Aorta (tissue), 5 donors: ENCODE measurements around the gene SLC44A3. TPM values are rescaled to one million over a fixed set of nuclear protein-coding genes. Genes with fewer than 3 reads are reported as not detected.

ENCODE experiments used
- ATAC-seq: fragments of 200-7000 bp; cut with Tn5 transposase; one replicate; pipeline ENCODE4 v1.9.1; 2022; ENCODE audit warnings: moderate library complexity; ENCODE audit not compliant: low FRiP score
- DNase-seq, 2 donors: peaks; one replicate each; pipeline ENCODE4 v3.0.0-alpha.2; 2020
- H3K27ac ChIP-seq, 2 donors: one replicate each; pipeline ENCODE4 v1.5.1; 2013; ENCODE audit warnings: low read length in 2 of 2, mild to moderate bottlenecking in 2 of 2, moderate library complexity in 2 of 2, control low read depth in 1 of 2, inconsistent platforms in 1 of 2, low read depth in 1 of 2
- H3K27me3 ChIP-seq, 2 donors: one replicate each; pipeline ENCODE4 v1.6.1; 2013; ENCODE audit warnings: control low read depth in 1 of 2, low read length in 1 of 2, mild to moderate bottlenecking in 1 of 2, moderate library complexity in 1 of 2; ENCODE audit not compliant: insufficient read depth in 2 of 2, control insufficient read depth in 1 of 2
- H3K36me3 ChIP-seq, 2 donors: one replicate each; pipeline ENCODE4 v1.6.1; 2013; ENCODE audit warnings: control low read depth in 1 of 2, low read length in 1 of 2, mild to moderate bottlenecking in 1 of 2; ENCODE audit not compliant: insufficient read depth in 2 of 2, control insufficient read depth in 1 of 2
- H3K4me1 ChIP-seq, 2 donors: one replicate each; pipeline ENCODE4 v1.6.1; 2013; ENCODE audit warnings: low read length in 2 of 2, control low read depth in 1 of 2, mild to moderate bottlenecking in 1 of 2, moderate library complexity in 1 of 2; ENCODE audit not compliant: insufficient read depth in 2 of 2, control insufficient read depth in 1 of 2
- H3K4me3 ChIP-seq, 2 donors: one replicate each; pipeline ENCODE4 v1.5.1; 2013; ENCODE audit warnings: low read length in 2 of 2, control low read depth in 1 of 2, mild to moderate bottlenecking in 1 of 2
- H3K9me3 ChIP-seq: one replicate; pipeline ENCODE4 v1.6.1; 2013; ENCODE audit warnings: mild to moderate bottlenecking, low read length; ENCODE audit not compliant: control insufficient read depth
- WGBS, 2 donors: extraction: QIAGEN DNeasy Blood & Tissue Kit; methylation state at CpG; one replicate each; pipeline ENCODE4 v1.1.7; 2013; 5-methylcytosine and 5-hydroxymethylcytosine counted together
- intact Hi-C, 2 donors: fragments of 100-400 bp; cut with DNase I; formaldehyde crosslinking; loops; one replicate each; pipeline versions ENCODE4 v1.14.2 to v1.15.0; 2022
- polyA plus RNA-seq, 2 donors: library from polyadenylated mRNA; stranded (reverse); fragments of 200-250 nt; gene quantifications; one replicate each; pipeline ENCODE4 v1.2.3, GENCODE V29; 2013
- total RNA-seq, 2 donors: library from RNA; stranded (reverse); fragmentation: NEBNext Ultra II Directional; extraction: Animal tissue kit (Norgen Biotek cat#: 25700); gene quantifications; one replicate each; pipeline ENCODE4 v1.2.1, GENCODE V29; 2021
- donor health status: healthy with polysubstance abuse.
- donor health status: Bipolar disorder and iron deficiency.
- donor health status: DM: no; HTN: no; CAD: no.
- donor health status: DM: no; HTN: no; CAD: no.
- donor health status: DM: yes; HTN: yes; CAD: no.

SLC44A3 gene
- total and polyA plus RNA-seq, 4 donors: 2.3 to 7.2 (median 4.3) TPM

DNA sequence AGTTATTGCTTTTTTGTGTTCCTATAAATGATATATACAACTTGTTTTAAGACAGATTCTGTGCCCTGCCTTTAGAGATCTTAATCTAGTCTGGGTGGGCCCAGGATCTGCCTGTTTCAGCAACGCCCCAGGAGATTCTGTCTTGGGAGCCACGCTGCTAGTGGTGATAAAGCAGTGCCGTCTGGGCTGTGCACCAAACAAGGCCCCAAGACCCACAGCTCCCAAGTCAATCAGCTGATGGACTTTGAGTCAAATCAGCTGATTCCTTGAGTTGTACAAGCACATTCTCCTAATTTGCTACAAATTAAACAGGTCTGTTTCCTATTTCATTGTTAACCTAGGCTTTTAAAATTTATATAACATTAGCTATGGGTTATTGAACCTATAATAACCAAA lies 15.7 kb upstream of the SLC44A3 start:
- WGBS, 2 donors: 83 to 89% methylated on average over 3 of the region's 3 CpGs
- H3K4me1 ChIP-seq: no peaks in the 10 kb centered on the region
- intact Hi-C loops: loop anchor here in 1 of 2 donors (2.0 kb wide), 1 partner anchor 282 kb away; no protein-coding TSS in a partner anchor

DNA sequence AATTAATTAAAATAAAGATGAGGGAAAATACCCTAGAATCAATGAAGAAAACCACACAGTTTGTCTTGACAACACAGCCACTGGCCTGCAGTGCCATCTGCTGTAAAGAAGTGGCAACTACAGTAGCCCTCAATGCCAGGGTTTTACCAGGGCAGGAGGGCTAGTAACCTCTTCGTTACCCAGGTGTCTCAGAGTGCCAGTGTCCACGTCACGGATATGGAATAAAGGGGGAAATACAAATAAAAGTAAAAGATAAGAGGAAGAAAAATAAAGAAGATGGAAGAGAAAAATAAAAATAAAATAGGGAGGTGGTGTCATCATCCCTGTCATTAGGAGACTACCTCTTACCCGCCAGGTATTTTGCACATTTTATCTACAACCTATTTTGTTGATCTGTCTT lies 14.2 kb upstream of the SLC44A3 start:
- no peak overlapping the region for H3K27ac ChIP-seq
- no peaks in the 10 kb centered on the region for H3K27me3 ChIP-seq
- ATAC-seq: peak; percentile 80
- H3K36me3 ChIP-seq: no peaks in the 10 kb centered on the region
- no peak for DNase-seq
- WGBS, 2 donors: 11 to 20% methylated on average over 4 of the region's 4 CpGs
- no peaks in the 10 kb centered on the region for H3K4me1 ChIP-seq
- intact Hi-C loops: loop anchor here in 1 of 2 donors (2.0 kb wide), 2 partner anchors 283 to 325 kb away; no protein-coding TSS in a partner anchor
- H3K9me3 ChIP-seq: no peaks in the 10 kb centered on the region
- no peak overlapping the region for H3K4me3 ChIP-seq

More for the DNA sequence above, 15.7 kb upstream of the SLC44A3 start:
- no peak overlapping the region for H3K27ac ChIP-seq
- no peaks in the 10 kb centered on the region for H3K36me3 ChIP-seq
- H3K4me3 ChIP-seq: no peak overlapping the region
- H3K9me3 ChIP-seq: no peaks in the 10 kb centered on the region
- ATAC-seq (no peak), DNase-seq (no peak)
- no peaks in the 10 kb centered on the region for H3K27me3 ChIP-seq

DNA sequence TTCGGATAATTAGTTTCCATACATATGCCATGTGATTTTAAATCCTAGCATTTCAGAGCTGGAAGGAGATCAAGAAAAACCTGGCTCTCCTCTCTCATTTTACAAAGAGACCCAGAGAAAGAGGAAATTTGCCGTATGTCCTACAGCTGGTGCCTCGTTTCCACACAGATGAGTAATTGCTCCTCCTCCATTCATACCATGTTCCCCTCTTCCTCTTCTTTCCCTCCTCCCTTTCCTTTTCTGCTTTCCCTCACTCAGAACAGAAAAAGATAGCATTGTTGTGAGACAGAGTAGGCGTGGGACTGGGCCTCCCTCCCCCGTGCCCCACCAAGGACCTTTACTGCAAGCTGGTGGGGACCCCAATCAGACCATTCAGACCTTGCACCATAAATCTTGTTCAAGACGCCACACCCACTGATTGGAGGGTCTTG lies 13.7 kb upstream of the SLC44A3 start:
- Histone ChIP-seq H3K9me3 (no peaks in the 10 kb centered on the region), H3K4me3 (no peak overlapping the region), H3K36me3 (no peaks in the 10 kb centered on the region), H3K4me1 (no peaks in the 10 kb centered on the region), H3K27me3 (no peaks in the 10 kb centered on the region), H3K27ac (no peak overlapping the region)
- DNase-seq (no peak), ATAC-seq (no peak)
- intact Hi-C loops: loop anchor here in 1 of 2 donors (2.0 kb wide), 1 partner anchor 326 kb away; no protein-coding TSS in a partner anchor
- 47 to 52% methylated on average over 6 of the region's 6 CpGs for WGBS, 2 donors

DNA sequence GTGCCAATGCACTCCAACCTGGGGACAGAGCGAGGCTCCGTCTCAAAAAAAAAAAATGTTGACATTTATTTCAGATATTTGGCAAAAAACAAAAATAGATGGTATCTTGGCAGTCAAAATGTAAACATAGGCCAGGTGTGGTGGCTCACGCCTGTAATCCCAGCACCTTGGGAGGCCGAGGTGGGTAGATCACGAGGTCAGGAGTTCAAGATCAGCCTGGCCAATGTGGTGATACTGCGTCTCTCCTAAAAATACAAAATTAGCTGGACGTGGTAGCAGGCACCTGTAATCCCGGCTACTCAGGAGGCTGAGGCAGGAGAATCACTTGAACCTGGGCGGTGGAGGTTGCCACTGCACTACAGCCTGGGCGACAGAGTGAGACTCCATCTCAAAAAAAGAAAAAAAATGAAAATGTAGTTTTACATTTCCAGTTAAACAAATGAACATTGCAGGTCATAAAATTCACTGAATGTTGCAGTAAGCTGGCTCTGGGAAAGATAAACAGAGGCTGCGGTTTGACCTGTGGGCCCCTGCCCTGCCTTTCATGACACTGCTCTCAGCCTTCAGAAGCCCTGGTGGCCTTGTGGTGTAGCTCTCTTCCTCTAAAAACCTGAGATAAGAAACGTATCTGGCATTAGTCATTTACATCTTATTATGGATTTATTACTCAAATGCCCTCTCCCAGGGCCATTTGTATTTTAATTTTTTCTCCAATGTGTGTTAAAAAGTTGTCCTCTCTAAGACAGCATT lies 12.2 kb upstream of the SLC44A3 start:
- intact Hi-C loops: loop anchor here in 1 of 2 donors (2.0 kb wide), 1 partner anchor 327 kb away; no protein-coding TSS in a partner anchor
- H3K4me3 ChIP-seq: no peak overlapping the region
- H3K9me3 ChIP-seq: no peaks in the 10 kb centered on the region
- no peak overlapping the region for H3K27ac ChIP-seq
- ATAC-seq (no peak), DNase-seq (no peak)
- WGBS, 2 donors: 84 to 90% methylated on average over 12 of the region's 12 CpGs
- no peaks in the 10 kb centered on the region for H3K36me3 ChIP-seq
- H3K4me1 ChIP-seq: no peaks in the 10 kb centered on the region
- H3K27me3 ChIP-seq: no peaks in the 10 kb centered on the region

DNA sequence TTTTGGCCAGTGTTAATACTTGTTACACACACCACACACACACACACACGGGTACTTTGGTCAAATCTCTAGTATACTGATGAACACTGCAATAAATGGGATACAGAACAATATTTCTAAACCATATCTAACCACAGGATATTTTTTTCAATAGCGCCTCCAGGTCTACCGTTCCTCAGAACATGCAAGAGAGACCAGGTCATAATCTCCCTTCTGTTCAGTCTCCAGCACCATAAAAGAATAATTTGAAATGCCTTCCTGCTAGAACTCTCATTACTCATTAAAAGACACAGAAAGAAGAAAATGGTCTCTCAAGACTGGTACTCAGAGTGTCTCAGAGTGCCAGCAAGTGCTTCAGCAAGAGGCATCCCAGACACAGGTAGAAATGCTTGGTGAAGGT lies 11.5 kb upstream of the SLC44A3 start:
- H3K36me3 ChIP-seq: no peaks in the 10 kb centered on the region
- intact Hi-C loops: no loop called here
- no peak overlapping the region for H3K4me3 ChIP-seq
- ATAC-seq: no peak
- no peak for DNase-seq
- 79 to 85% methylated on average over 3 of the region's 3 CpGs for WGBS, 2 donors
- H3K27ac ChIP-seq: no peak overlapping the region
- no peaks in the 10 kb centered on the region for H3K9me3 ChIP-seq
- no peaks in the 10 kb centered on the region for H3K4me1 ChIP-seq
- H3K27me3 ChIP-seq: no peaks in the 10 kb centered on the region

DNA sequence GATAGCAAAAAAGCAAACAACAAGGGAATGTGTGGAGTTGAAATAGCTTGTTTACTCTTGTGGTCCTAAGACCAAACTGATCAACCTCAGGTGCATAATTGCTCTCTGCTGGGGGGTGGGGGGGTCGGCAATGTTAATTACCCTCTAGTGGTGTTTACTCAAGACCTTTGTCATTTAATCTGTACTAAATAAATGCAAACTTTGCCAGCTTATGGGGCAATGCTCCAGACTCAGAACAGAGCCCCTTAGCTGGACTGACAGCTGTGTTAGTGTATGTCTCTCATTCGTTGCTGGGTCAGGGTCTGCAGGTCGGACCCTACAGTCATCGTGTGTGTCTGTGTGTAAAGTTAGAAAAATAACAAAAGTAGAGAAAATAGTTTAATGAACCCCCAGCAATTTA lies 7.2 kb upstream of the SLC44A3 start:
- WGBS, 2 donors: 69 to 75% methylated on average over 4 of the region's 4 CpGs

DNA sequence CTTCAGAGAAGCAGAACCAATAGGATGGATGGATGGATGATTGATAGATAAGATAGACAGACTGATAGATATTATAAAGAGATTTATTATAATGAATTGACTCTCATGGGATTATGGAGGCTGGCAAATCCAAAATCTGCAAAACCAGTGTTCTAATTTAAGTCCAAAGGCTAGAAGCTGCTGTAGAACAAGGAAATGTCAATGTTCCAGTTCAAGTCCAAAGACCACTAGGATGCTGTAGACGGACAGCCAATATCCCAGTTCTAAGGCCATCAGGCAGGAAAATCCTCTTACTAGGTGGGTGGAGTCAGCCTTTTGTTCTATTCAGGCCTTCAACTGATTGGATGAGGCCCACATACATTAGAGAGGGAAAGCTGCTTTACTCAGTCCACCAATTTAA lies 4.1 kb upstream of the SLC44A3 start:
- no peak for ATAC-seq
- 0 to 55% methylated on average over 1 of the region's 1 CpG for WGBS, 2 donors
- Histone ChIP-seq H3K4me3 (no peak overlapping the region), H3K9me3 (no peaks in the 10 kb centered on the region), H3K4me1 (no peaks in the 10 kb centered on the region), H3K27me3 (no peaks in the 10 kb centered on the region), H3K27ac (no peak overlapping the region), H3K36me3 (no peaks in the 10 kb centered on the region)
- intact Hi-C loops: no loop called here
- DNase-seq: no peak

More for the DNA sequence above, 7.2 kb upstream of the SLC44A3 start:
- H3K27me3 ChIP-seq: no peaks in the 10 kb centered on the region
- DNase-seq (no peak), ATAC-seq (no peak)
- intact Hi-C loops: no loop called here
- no peaks in the 10 kb centered on the region for H3K4me1 ChIP-seq
- H3K4me3 ChIP-seq: no peak overlapping the region
- H3K27ac ChIP-seq: no peak overlapping the region
- no peaks in the 10 kb centered on the region for H3K9me3 ChIP-seq
- H3K36me3 ChIP-seq: no peaks in the 10 kb centered on the region

DNA sequence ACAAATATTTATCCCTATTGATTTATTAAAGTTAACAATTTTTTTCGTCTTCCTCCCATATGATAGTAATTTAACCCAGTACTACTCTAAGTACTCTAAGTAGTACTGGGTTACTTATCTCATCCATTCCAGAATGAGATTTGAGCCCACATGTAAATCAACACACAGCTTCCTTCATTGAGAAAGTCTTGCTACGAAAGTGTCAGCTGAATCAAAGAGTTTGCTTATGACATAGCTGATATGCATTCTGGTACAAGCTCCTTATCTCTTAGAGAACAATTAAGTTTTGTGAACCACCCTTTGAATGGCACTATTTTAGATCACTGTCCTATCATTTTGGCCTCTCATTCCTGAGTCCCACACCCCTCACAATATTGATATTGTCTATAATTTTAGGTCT lies 2.4 kb upstream of the SLC44A3 start:
- Histone ChIP-seq H3K36me3 (no peaks in the 10 kb centered on the region), H3K9me3 (no peaks in the 10 kb centered on the region), H3K4me3 (no peak overlapping the region), H3K27ac (no peak overlapping the region), H3K4me1 (no peaks in the 10 kb centered on the region), H3K27me3 (no peaks in the 10 kb centered on the region)
- intact Hi-C loops: no loop called here
- no peak for ATAC-seq
- WGBS, 2 donors: 85 to 91% methylated on average over 2 of the region's 2 CpGs
- DNase-seq: no peak
